PC-3 (cell line): Measurements from ENCODE around the gene STXBP6. TPM values are rescaled to one million over a fixed set of nuclear protein-coding genes. Genes with fewer than 3 reads are reported as not detected.

ENCODE experiments used
- ATAC-seq: fragments of 200-7000 bp; cut with Tn5 transposase; 2 replicates; pipeline ENCODE4 v1.9.1; 2020; ENCODE audit warnings: mild to moderate bottlenecking, moderate library complexity
- BruUV-seq: library from RNA; stranded (reverse); fragments of 400-500 nt; replicated peaks from 2 replicates; lab custom pipeline; 2021; lab: Mats Ljungman, UMichigan
- CTCF ChIA-PET: fragments of 300-600 bp; sonication (Branson Sonifier 250); formaldehyde crosslinking; loops from one replicate; lab custom pipeline; 2022; ENCODE audit warnings: antibody characterized with exemption; lab: Charles Lee
- POLR2A ChIA-PET: fragments of 300-600 bp; sonication (Branson Sonifier 250); formaldehyde crosslinking; loops from one replicate; lab custom pipeline; 2022; ENCODE audit warnings: antibody characterized with exemption; ENCODE audit not compliant: unreplicated experiment; lab: Charles Lee
- DNase-seq: peaks from one replicate; pipeline ENCODE4 v3.0.0-alpha.2; 2015
- H2AFZ ChIP-seq: fragments of 300-600 bp; sonication (generic); 2 replicates; pipeline ENCODE4 v1.6.0; 2016; ENCODE audit warnings: antibody characterized with exemption, low read length
- H3F3A ChIP-seq: fragments of 300-600 bp; sonication (generic); one replicate; pipeline ENCODE4 v1.6.0; 2017; ENCODE audit warnings: antibody characterized with exemption, low read length, control low read depth, mild to moderate bottlenecking; ENCODE audit not compliant: unreplicated experiment
- H3K27ac ChIP-seq: fragments of 300-600 bp; sonication (generic); 2 replicates; pipeline ENCODE4 v1.5.1; 2016; ENCODE audit warnings: mild to moderate bottlenecking, low read length
- H3K27me3 ChIP-seq: fragments of 300-600 bp; sonication (generic); 2 replicates; pipeline ENCODE4 v1.6.1; 2016; ENCODE audit warnings: low read length, mixed read lengths
- H3K36me3 ChIP-seq: fragments of 300-600 bp; sonication (generic); 2 replicates; pipeline ENCODE4 v1.6.1; 2016; ENCODE audit warnings: low read depth, mixed run types, low read length, mixed read lengths
- H3K4me1 ChIP-seq: fragments of 300-600 bp; sonication (generic); 2 replicates; pipeline ENCODE4 v1.5.1; 2016; ENCODE audit warnings: low read length; ENCODE audit not compliant: insufficient read depth
- H3K4me2 ChIP-seq: fragments of 300-600 bp; sonication (generic); 2 replicates; pipeline ENCODE4 v1.6.0; 2016; ENCODE audit warnings: low read length
- H3K4me3 ChIP-seq: fragments of 300-600 bp; sonication (generic); 2 replicates; pipeline ENCODE4 v1.5.1; 2016; ENCODE audit warnings: mild to moderate bottlenecking, low read length, mixed read lengths
- H3K79me2 ChIP-seq: fragments of 300-600 bp; sonication (generic); 2 replicates; pipeline ENCODE4 v1.6.1; 2017; ENCODE audit warnings: low read length, mixed read lengths
- H3K9ac ChIP-seq: fragments of 300-600 bp; sonication (generic); 2 replicates; pipeline ENCODE4 v1.6.0; 2016; ENCODE audit warnings: mild to moderate bottlenecking, low read length
- H3K9me2 ChIP-seq: fragments of 300-600 bp; sonication (generic); replicated peaks from 2 replicates; pipeline ENCODE4 v1.6.1; 2016; ENCODE audit warnings: mixed run types, low read length, mixed read lengths
- H3K9me3 ChIP-seq: fragments of 300-600 bp; sonication (generic); 2 replicates; pipeline ENCODE4 v1.6.1; 2016; ENCODE audit warnings: low read length, mixed read lengths
- H4K20me1 ChIP-seq: fragments of 300-600 bp; sonication (generic); 2 replicates; pipeline ENCODE4 v1.6.1; 2016; ENCODE audit warnings: low read length, mixed read lengths
- EZH2 ChIP-seq: fragments of 300-600 bp; sonication (generic); IDR thresholded peaks from one replicate; pipeline ENCODE4 v1.6.1; 2017; ENCODE audit warnings: antibody characterized with exemption, mild to moderate bottlenecking, low read length; ENCODE audit not compliant: unreplicated experiment
- EZH2phosphoT487 ChIP-seq: fragments of 300-600 bp; sonication (generic); IDR thresholded peaks from 2 replicates; pipeline ENCODE4 v1.6.1; 2018; ENCODE audit warnings: mild to moderate bottlenecking, antibody characterized with exemption, low read length, borderline replicate concordance
- intact Hi-C: fragments of 100-400 bp; cut with micrococcal nuclease; formaldehyde crosslinking; loops from 2 replicates; pipeline ENCODE4 v1.9.0; 2023
- total RNA-seq: library from RNA; depleted of rRNA; stranded (reverse); fragments of >200 nt; gene quantifications from 2 replicates; pipeline ENCODE4 v1.2.3, GENCODE V29; 2014
- TF ChIP-seq, protein P1 (sequence below): fragments of 300-600 bp; sonication (generic); conservative IDR thresholded peaks from 2 replicates; pipeline ENCODE4 v1.5.1; 2017; ENCODE audit warnings: antibody characterized with exemption, low read depth, mild to moderate bottlenecking, low read length

STXBP6 gene
- total RNA-seq, 1 experiment from 2014 or later = 0.40 TPM

GRCh38 chr14:25004389-25004809 lies 45.5 kb downstream of the STXBP6 start:
- H3K4me2 ChIP-seq = no peak overlapping the region
- H3K9ac ChIP-seq = no peak overlapping the region
- ChIA-PET CTCF (no interaction called here), POLR2A (no interaction called here)
- no peaks in the 10 kb centered on the region for H3K36me3 ChIP-seq
- no peaks in the 10 kb centered on the region for H3K9me2 ChIP-seq
- ATAC-seq (no peak), DNase-seq (no peak)
- intact Hi-C loops = no loop called here
- H3K27ac ChIP-seq = no peak overlapping the region
- no peak overlapping the region for H3K4me3 ChIP-seq
- TF ChIP-seq, protein P1, sequence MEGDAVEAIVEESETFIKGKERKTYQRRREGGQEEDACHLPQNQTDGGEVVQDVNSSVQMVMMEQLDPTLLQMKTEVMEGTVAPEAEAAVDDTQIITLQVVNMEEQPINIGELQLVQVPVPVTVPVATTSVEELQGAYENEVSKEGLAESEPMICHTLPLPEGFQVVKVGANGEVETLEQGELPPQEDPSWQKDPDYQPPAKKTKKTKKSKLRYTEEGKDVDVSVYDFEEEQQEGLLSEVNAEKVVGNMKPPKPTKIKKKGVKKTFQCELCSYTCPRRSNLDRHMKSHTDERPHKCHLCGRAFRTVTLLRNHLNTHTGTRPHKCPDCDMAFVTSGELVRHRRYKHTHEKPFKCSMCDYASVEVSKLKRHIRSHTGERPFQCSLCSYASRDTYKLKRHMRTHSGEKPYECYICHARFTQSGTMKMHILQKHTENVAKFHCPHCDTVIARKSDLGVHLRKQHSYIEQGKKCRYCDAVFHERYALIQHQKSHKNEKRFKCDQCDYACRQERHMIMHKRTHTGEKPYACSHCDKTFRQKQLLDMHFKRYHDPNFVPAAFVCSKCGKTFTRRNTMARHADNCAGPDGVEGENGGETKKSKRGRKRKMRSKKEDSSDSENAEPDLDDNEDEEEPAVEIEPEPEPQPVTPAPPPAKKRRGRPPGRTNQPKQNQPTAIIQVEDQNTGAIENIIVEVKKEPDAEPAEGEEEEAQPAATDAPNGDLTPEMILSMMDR = no peak
- TF ChIP-seq EZH2phosphoT487 = no peak
- no peak for TF ChIP-seq EZH2
- no TSS peak for BruUV-seq
- H3K9me3 ChIP-seq = peaks cover 13% of the 10 kb centered on the region; the same call in 1 of the 2 replicates
- no peaks in the 10 kb centered on the region for H3K4me1 ChIP-seq
- H3K27me3 ChIP-seq = no peaks in the 10 kb centered on the region
- H3K79me2 ChIP-seq = no peaks in the 10 kb centered on the region
- no peaks in the 10 kb centered on the region for H4K20me1 ChIP-seq
- H2AFZ ChIP-seq = no peak overlapping the region
- H3F3A ChIP-seq = no peaks in the 10 kb centered on the region

DNA sequence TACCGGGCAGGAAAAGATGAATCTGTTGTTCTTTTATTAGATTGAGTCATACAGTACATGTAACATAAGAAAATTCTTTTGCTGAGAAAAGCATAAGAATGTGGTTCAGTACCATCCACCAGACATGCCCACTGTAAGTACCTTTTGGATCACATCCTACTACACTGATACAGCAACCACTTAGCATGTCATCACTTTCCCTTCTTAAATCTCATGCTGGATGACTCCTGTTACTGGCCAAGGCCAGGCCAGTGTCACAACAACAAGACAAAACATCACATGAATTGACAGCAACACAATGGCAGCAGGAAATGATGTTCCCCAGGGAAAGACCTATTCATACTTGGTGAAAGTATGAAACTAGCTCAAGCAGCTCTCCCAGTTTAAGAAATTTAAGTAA lies 46.4 kb downstream of the STXBP6 start:
- DNase-seq = peak; percentile 26
- no peaks in the 10 kb centered on the region for H3K9me2 ChIP-seq
- ATAC-seq = no peak
- BruUV-seq = no TSS peak
- ChIA-PET CTCF (no interaction called here), POLR2A (no interaction called here)
- H3K4me3 ChIP-seq = no peak overlapping the region
- H3K9ac ChIP-seq = no peak overlapping the region
- intact Hi-C loops = no loop called here
- no peak overlapping the region for H3K4me2 ChIP-seq
- no peaks in the 10 kb centered on the region for H3F3A ChIP-seq
- H3K27ac ChIP-seq = no peak overlapping the region
- no peaks in the 10 kb centered on the region for H3K79me2 ChIP-seq
- H3K9me3 ChIP-seq = 0 out of 2 replicates have a peak, but pooled peaks cover 13% of the 10 kb centered on the region
- H2AFZ ChIP-seq = no peak overlapping the region
- H3K4me1 ChIP-seq = no peaks in the 10 kb centered on the region
- no peaks in the 10 kb centered on the region for H4K20me1 ChIP-seq
- H3K36me3 ChIP-seq = no peaks in the 10 kb centered on the region
- TF ChIP-seq EZH2phosphoT487 (no peak), EZH2 (no peak)
- TF ChIP-seq, protein P1 = no peak
- no peaks in the 10 kb centered on the region for H3K27me3 ChIP-seq

- Histone ChIP-seq H3K9ac (no peak overlapping the region), H3F3A (no peaks in the 10 kb centered on the region), H3K9me3 (0 out of 2 replicates have a peak, but pooled peaks cover 15% of the 10 kb centered on the region), H3K9me2 (no peaks in the 10 kb centered on the region), H3K36me3 (no peaks in the 10 kb centered on the region), H3K4me2 (no peak overlapping the region), H2AFZ (no peak overlapping the region), H3K27me3 (no peaks in the 10 kb centered on the region), H3K79me2 (no peaks in the 10 kb centered on the region), H3K4me3 (no peak overlapping the region), H4K20me1 (no peaks in the 10 kb centered on the region), H3K4me1 (no peaks in the 10 kb centered on the region), H3K27ac (no peak overlapping the region)
- TF ChIP-seq EZH2 (no peak), EZH2phosphoT487 (no peak)
- TF ChIP-seq, protein P1 = no peak
- POLR2A ChIA-PET = no interaction called here
- DNase-seq (no peak), ATAC-seq (no peak)
- BruUV-seq = no TSS peak
- intact Hi-C loops = no loop called here
- CTCF ChIA-PET = no interaction called here
Observed at GRCh38 chr14:25001601-25002000, 48.3 kb downstream of the STXBP6 start.
